HPDE6-E6E7 (cell line): ENCODE data around the gene CENPQ.
A peak's percentile ranks its signal among the peaks of the same experiment; 100 is the strongest.

Experiments used
- DNase-seq: peaks from one replicate; pipeline ENCODE4 v3.0.0; 2011; ENCODE audit warnings: missing footprints; ENCODE audit errors: extremely low spot score

Gene CENPQ

GRCh38 chr6:49504666-49505065 is 41.5 kb downstream of the CENPQ start:
- no peak for DNase-seq

GRCh38 chr6:49506569-49507111 is 43.5 kb downstream of the CENPQ start:
- no peak for DNase-seq

- no peak for DNase-seq
These were observed 46.2 kb downstream of the CENPQ start for GRCh38 chr6:49509342-49509741.

- DNase-seq = no peak
These were observed 50.2 kb downstream of the CENPQ start for GRCh38 chr6:49513153-49513989.

- DNase-seq = no peak
These were observed 51.7 kb downstream of the CENPQ start for GRCh38 chr6:49514571-49515484.

GRCh38 chr6:49515485-49516146 is 52.4 kb downstream of the CENPQ start:
- DNase-seq = no peak

GRCh38 chr6:49516147-49516505 is 53.0 kb downstream of the CENPQ start:
- no peak for DNase-seq

GRCh38 chr6:49517919-49518318 is 54.7 kb downstream of the CENPQ start:
- no peak for DNase-seq

- DNase-seq = no peak
These were observed 56.5 kb downstream of the CENPQ start for GRCh38 chr6:49519660-49520059.

- no peak for DNase-seq
These were observed 59.8 kb downstream of the CENPQ start for GRCh38 chr6:49522710-49523593.

- no peak for DNase-seq
These were observed 60.7 kb downstream of the CENPQ start for GRCh38 chr6:49523901-49524300.

GRCh38 chr6:49524541-49524940 is 61.4 kb downstream of the CENPQ start:
- no peak for DNase-seq

- no peak for DNase-seq
These were observed 63.4 kb downstream of the CENPQ start for GRCh38 chr6:49526598-49526997.

- DNase-seq = no peak
These were observed 64.2 kb downstream of the CENPQ start for GRCh38 chr6:49527320-49527719.

GRCh38 chr6:49528571-49528970 is 65.4 kb downstream of the CENPQ start:
- DNase-seq = no peak

GRCh38 chr6:49530141-49530776 is 67.1 kb downstream of the CENPQ start:
- DNase-seq = no peak

- DNase-seq = peak; percentile 37
These were observed 68.8 kb downstream of the CENPQ start for GRCh38 chr6:49531774-49532569.

- DNase-seq = no peak
These were observed 72.6 kb downstream of the CENPQ start for GRCh38 chr6:49535795-49536194.

- no peak for DNase-seq
These were observed 75.9 kb downstream of the CENPQ start for GRCh38 chr6:49539102-49539501.

GRCh38 chr6:49540614-49541013 is 77.4 kb downstream of the CENPQ start:
- no peak for DNase-seq
